ENCODE results near the gene PRSS50.
A peak's percentile ranks its signal among the peaks of the same experiment; 100 is the strongest.
"Not testable (repeated sequence)": the region's sequence is repeated elsewhere in the genome, so short reads cannot be mapped to it uniquely, and the experiment has no call there.

PRSS50 gene, protein sequence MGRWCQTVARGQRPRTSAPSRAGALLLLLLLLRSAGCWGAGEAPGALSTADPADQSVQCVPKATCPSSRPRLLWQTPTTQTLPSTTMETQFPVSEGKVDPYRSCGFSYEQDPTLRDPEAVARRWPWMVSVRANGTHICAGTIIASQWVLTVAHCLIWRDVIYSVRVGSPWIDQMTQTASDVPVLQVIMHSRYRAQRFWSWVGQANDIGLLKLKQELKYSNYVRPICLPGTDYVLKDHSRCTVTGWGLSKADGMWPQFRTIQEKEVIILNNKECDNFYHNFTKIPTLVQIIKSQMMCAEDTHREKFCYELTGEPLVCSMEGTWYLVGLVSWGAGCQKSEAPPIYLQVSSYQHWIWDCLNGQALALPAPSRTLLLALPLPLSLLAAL

DNA sequence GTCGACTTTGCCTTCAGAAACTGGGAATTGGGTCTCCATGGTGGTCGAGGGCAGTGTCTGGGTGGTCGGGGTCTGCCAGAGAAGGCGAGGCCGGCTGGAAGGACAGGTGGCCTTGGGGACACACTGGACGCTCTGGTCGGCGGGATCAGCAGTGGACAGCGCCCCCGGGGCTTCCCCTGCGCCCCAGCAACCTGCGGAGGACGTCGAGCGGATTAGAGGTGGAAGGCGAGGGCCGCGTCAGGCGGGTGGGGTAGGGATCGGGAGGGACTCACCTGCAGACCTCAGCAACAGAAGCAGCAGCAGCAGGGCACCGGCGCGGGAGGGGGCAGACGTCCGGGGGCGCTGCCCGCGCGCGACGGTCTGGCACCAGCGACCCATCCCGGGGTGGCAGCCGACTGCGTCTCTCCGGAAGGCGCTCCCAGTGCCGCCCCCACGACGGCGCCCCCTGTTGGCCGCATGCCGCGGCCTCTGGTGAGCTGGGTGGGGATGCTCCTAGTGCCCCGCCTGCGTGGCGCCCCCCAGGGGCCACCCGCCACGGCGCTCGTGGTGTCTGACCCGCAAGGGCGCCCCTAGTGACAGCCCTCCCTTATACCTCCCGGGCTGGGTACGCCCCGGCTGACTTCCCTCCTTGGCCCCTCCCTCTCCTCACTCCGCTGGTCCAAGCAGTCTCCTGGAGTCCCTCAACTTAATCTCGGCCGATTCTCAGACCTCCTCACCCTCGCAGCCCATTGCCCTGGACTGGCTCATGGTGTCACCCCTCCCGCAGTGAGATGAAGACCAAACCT lies at the start of gene PRSS50:
TSS of gene PRSS50 (minus strand) at position 423 of the 785 bp plus-strand sequence. CDS start at position 378, 45 bp downstream.
- intact Hi-C loops (cut with DNase I), result no loop called here
- DNase-seq, result peak in 2 of 10 donors; percentile 4 to 81

DNA sequence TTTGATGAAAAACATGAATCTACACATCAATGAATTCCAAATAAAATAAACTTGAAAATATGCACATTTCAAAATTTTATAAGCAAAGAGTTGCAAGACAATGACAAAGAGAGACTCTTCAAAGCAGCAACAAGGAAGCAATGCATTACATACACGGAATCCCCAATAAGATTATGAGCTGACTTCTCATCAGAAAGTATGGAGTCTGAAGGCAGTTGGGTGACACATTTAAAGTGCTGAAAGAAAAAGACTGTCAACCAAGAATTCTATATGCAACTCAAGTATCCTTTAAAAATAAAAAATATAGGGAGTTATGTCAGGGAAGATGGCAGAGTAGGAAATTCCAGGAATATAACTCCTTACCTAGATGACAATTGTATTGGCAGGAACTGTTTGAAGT lies 46.5 kb upstream of the PRSS50 start:
- DNase-seq, result no peak
- intact Hi-C loops (cut with DNase I), result no loop called here

- intact Hi-C loops (cut with DNase I), result no loop called here
- no peak for DNase-seq
These were observed 45.5 kb upstream of the PRSS50 start for GRCh38 chr3:46763178-46763577.

- DNase-seq, result no peak
- intact Hi-C loops (cut with DNase I), result no loop called here
These were observed 41.8 kb upstream of the PRSS50 start for GRCh38 chr3:46759239-46760167.

DNA sequence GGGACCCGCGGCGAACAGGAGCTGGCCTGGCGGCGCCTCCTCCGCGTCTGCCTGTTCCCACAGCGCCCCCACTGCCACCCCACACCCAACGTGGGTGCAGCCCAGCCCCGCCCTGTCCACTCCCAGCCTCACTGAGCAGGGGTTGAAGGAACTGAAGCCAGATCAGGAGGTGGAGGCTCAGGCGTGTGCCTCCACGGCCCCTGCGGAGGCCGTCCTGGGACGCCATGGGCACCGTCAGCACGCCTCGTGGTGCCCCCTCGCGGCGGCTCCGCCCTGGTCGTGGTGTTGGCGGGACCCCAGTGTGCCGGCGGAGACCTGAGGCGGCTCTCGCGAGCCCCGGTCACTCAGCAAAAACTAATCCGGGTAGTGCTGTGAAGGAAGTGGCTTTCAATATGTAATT lies 39.0 kb upstream of the PRSS50 start:
- peak in 1 of 10 donors; percentile 60 for DNase-seq
- intact Hi-C loops (cut with DNase I), result no loop called here

DNA sequence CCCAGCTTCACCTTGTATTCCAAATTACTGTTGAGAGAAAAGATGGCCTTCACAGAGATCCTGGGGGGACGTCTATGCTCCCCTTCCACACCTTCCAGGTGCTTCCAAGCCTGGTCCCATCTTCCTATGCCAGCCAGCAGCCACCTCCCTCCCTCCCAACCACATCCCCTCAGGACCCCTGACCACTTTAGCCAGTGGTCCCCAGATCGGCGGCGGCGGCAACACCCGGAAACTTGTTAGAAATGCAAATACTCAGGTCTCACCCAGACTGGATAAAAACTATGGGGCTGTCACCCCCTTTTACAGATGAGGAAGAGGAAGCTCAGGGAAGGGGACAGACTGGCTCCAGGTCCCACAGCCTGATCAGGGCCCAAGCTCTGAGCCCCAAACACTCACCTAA lies 38.0 kb upstream of the PRSS50 start:
- DNase-seq, result no peak
- intact Hi-C loops (cut with DNase I), result no loop called here

GRCh38 chr3:46753127-46753526 lies 35.5 kb upstream of the PRSS50 start:
- intact Hi-C loops (cut with DNase I), result not testable (repeated sequence)
- DNase-seq, result peak in 1 of 10 donors; percentile 59

DNA sequence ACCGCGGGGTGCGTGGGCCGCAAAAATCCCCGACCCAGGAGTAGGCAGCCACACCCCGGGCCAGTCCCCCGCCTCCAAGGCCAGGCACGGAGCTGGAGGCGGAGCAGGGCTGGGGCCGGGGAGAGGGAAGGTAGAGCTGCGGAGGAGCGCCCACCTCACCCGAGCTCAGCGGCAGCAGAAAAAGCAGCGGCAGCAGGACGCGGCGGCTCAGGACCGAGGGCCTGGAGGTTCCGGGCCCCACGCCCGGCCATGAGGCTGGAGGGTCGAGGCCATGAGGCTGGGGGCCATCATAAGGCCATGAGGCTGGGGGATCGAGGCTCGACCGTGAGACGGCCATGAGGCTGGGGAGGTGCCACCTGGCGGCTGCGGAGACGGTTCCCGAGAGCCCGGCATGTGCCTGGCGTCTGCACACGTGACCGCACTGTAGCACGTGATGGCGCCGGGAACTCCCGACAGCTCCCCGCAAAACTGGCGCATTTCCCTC lies 32.9 kb upstream of the PRSS50 start:
- peak in 1 of 10 donors; percentile 72 for DNase-seq
- intact Hi-C loops (cut with DNase I), result no loop called here

- intact Hi-C loops (cut with DNase I), result no loop called here
- DNase-seq, result no peak
These were observed 31.5 kb upstream of the PRSS50 start for GRCh38 chr3:46749129-46749528.

GRCh38 chr3:46748170-46748569 lies 30.5 kb upstream of the PRSS50 start:
- DNase-seq, result no peak
- intact Hi-C loops (cut with DNase I), result no loop called here

DNA sequence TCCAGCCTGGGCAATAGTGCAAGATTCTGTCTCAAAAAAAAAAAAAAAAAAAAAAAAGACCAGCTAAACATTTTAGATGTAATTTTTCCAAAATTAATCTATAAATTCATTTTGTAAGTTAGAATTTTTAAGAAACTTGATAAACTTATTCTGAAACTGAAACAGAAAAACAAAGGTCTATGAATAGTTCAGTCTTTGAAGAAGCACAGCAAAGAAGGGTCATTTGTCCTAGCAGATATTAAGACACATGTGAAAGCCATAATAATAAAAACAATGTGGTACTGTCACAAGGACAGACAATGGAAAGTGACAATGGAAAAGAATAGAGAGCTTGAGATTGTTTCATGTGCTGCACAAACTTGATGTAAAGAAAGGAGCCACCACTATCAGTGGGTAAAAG lies 29.0 kb upstream of the PRSS50 start:
- intact Hi-C loops (cut with DNase I), result no loop called here
- DNase-seq, result no peak

DNA sequence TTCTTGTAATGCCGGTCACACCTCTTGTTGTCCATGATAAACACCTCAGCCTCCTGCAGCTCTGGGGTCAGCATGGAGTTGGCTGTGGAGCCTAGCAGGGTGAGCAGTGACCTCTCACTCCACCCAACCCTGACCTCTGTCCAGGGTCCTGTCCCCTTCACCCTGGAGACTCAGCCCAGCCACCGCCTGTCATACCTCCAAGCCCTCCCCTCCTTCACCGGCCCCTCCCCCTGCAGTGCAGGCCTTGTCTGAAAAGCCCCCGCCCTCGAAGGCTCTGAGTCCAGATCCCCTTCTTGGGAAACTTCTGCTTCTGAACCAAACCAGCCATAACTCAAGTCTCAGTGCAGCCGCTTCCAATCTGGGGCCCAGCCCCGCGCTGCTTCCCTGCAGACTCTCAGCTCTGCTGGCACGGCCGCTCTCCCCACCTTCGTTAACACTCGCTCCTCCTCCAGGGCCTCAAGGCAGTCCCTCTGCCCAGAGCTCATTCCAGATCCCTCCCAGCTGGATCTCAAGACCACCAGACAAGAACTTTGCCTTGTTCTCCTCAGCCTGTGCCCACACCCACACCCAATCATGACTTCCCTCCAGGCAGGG lies 25.4 kb upstream of the PRSS50 start:
- intact Hi-C loops (cut with DNase I), result no loop called here

GRCh38 chr3:46739565-46739964 lies 21.9 kb upstream of the PRSS50 start:
- intact Hi-C loops (cut with DNase I); DNase-seq: not testable (repeated sequence)

More for the DNA sequence above, 25.4 kb upstream of the PRSS50 start:
- DNase-seq, result no peak

GRCh38 chr3:46737329-46737731 lies 19.7 kb upstream of the PRSS50 start:
- peak in 1 of 10 donors; percentile 57 for DNase-seq
- intact Hi-C loops (cut with DNase I), result no loop called here

DNA sequence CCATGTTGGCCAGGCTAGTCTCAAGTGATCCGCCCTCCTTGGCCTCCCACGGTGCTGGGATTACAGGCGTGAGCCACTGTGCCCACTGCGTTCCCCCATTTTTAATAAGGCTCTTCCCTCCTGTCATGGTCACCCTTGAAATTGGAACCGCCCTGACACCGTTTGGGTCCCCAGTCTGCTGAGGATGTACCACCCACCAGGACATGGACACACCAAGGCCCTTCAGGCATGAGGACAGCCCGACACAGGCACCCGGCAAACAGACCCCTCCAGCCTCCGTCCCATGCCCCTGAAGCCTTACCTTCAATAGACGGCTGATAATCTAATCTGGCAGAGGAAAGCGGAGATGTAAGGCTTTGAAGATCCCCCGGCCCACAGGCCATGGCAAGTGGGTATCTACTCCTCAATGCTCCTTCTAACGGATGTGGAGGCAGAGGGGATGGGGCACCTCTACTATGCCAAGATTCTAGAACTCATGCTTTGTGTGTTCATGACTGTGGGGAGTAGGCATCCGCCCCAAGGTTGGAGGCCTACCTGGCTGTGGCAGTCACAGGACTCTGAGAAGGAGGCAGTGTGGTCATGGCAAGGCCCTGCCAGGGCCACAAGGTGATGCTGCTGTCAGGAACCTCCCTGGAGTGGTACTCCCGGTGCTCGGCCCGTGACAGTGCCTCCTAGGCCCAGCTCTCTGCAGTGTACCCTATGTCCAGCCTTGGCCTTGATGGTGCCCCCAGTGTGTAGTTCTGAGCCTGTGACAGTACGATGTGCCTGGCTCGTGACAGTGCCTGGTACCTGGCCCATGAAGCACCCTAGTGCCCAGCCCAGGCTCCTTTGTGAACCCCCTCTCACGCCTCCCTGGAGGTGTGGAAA lies 18.6 kb upstream of the PRSS50 start:
- intact Hi-C loops (cut with DNase I), result no loop called here
- DNase-seq, result peak in 1 of 10 donors; percentile 42

GRCh38 chr3:46734773-46735172 lies 17.1 kb upstream of the PRSS50 start:
- DNase-seq, result no peak

GRCh38 chr3:46733026-46733800 lies 15.5 kb upstream of the PRSS50 start:
- DNase-seq, result peak in 1 of 10 donors; percentile 56
- intact Hi-C loops (cut with DNase I), result no loop called here

More at GRCh38 chr3:46734773-46735172, 17.1 kb upstream of the PRSS50 start:
- intact Hi-C loops (cut with DNase I), result no loop called here

- intact Hi-C loops (cut with DNase I), result no loop called here
- DNase-seq, result no peak
These were observed 14.1 kb upstream of the PRSS50 start for GRCh38 chr3:46731795-46732194.
